Left renal cortex interstitium (tissue), 4 donors: ENCODE results near the gene ODAD3. TPM values are rescaled to one million over a fixed set of nuclear protein-coding genes. Genes with fewer than 3 reads are reported as not detected.
"Not testable (repeated sequence)": the region's sequence is repeated elsewhere in the genome, so short reads cannot be mapped to it uniquely, and the experiment has no call there.

Experiments used
- DNase-seq, 4 donors: peaks; one replicate each; pipeline ENCODE4 v3.0.0-alpha.2; 2013; ENCODE audit warnings: low read depth in 4 of 4, low spot score in 2 of 4, missing footprints in 1 of 4
- polyA plus RNA-seq, 4 donors: library from polyadenylated mRNA; unstranded; fragments of 120-200 nt; gene quantifications; one replicate each; pipeline ENCODE4 v1.2.1, GENCODE V29; 2013; ENCODE audit not compliant: insufficient read length in 4 of 4

Gene ODAD3
- polyA plus RNA-seq, 4 donors = 1.7 to 2.3 (median 2.1) TPM

DNA sequence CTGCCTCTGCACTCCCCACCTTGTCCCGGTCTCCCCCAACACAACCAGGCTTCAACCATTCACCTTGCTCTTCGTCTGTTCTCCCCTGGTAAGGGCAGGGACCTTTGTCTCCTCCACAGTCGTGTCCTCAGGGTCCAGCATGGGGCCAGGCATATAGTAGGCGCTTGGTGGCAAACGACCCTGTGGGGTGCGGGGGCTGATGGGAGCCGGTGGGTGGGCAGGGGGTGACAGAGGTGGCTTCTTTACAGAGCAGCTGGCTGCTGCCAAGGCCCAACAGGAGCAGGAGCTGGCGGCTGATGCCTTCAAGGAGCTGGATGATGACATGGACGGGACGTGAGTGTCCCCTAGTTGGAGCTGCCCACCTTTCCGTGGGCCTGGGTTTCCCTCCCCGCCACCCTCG lies 10.2 kb upstream of the ODAD3 start:
- DNase-seq = no peak

DNA sequence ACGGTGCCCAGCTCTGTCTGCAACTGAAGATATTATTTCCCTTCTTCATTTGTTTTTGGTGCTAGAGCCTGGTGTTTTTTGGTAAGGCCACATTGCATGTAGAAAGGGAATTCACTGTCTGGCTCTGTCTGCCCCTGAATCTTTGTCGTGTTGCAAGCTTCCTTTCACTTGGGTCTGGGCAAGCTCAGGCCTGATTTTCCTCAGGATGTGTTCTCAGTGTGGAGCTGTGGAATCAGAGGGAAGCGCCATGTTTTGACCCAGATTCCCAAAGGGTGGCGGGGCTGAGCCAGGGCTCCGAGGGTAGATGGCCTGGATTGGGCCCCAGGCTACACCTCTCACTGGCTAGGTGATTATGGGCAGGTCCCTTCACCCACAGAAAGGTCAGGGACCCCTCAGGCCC lies 9.1 kb upstream of the ODAD3 start:
- no peak for DNase-seq

DNA sequence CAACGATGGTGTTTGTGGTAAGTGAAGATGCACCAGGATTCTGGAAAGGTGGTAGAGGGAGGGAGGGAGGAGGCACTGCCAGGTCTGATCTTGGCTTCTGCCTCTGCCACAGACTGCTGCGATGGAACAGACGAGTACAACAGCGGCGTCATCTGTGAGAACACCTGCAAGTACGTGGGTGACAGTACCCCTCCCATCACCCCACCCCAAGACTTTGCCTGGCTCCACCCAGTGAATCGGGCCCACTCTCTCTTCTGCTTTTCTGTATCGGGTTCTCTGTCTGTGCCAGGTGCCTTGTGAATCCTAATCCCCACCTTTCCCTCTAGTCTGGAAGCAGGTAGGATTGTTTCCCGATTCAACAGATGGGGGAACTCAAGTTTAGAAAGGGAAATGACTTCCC lies 3.0 kb upstream of the ODAD3 start:
- DNase-seq = no peak

DNA sequence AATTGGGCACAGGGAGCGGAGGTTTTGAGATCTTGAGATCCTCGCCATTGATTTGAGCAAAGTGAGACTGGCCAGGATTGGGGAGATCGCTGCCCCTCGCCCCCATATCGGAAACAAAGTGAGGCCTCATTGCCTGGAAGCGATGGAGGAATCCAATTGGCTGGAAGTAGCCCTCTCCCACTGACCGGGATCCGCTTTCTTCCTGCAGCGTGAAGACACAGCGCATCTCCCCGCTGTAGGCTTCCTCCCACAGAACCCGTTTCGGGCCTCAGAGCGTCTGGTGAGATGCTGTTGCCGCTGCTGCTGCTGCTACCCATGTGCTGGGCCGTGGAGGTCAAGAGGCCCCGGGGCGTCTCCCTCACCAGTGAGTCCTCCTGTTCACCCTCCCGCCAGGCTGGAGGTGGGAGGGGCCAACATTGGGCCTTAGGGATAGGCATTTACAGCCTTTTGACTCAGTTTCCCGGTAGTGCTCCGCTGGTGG lies 952 bp upstream of the ODAD3 start:
- no peak for DNase-seq

DNA sequence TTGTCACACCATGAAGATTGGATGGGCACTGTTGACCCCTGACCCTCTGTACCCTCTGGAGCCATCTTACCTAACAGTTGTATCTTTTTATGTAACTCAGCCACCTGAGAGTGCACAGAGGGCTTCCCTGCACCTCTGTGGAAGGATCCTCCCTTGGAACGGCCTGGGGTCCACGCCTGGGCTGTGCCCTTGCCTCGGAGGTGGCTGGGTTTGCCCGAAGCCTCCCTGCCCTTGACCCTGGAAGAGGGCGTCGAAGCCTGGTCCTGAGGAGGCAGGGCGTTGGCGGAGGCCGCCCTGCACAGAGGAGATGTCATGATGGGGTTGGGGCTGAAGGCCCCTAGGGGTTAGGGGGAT lies 241 bp downstream of the ODAD3 start:
- no peak for DNase-seq

DNA sequence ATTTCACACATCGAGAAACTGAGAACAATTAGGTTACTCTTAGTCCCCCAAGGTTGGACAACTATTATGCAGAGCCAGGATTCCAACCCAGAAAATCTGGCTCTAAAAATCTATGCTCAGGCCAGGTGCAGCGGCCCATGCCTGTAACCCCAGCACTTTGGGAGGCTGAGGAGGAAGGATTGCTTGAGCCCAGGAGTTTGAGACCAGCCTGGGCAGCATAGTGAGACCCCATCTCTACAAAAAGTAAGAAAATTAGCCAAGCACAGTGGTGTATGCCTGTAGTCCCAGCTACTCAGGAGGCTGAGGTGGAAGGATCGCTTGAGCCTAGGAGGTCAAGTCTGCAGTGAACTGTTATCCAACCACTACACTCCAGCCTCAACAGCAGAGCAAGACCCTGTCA lies 1.4 kb downstream of the ODAD3 start:
- not testable (repeated sequence) for DNase-seq

DNA sequence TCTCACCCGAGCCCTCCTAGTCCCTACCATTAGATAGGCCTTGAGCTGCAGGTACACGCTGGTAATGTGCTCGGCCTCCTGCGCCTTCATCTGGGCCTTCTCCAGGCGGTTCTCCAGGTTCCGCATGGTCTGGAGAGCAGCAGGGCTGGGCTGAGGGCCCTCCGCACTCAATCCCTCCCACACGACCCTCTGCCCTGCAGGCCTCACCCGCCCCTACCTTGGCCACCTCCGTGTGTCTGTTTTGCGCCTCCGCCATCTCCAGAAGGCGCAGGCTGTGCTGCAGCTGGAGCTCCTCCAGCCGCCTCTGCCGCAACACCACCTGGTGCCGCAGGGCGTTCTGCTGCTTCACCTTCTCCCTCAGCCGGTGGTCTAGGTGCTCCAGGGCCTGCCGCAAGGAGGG lies 8.3 kb downstream of the ODAD3 start:
- DNase-seq = no peak

DNA sequence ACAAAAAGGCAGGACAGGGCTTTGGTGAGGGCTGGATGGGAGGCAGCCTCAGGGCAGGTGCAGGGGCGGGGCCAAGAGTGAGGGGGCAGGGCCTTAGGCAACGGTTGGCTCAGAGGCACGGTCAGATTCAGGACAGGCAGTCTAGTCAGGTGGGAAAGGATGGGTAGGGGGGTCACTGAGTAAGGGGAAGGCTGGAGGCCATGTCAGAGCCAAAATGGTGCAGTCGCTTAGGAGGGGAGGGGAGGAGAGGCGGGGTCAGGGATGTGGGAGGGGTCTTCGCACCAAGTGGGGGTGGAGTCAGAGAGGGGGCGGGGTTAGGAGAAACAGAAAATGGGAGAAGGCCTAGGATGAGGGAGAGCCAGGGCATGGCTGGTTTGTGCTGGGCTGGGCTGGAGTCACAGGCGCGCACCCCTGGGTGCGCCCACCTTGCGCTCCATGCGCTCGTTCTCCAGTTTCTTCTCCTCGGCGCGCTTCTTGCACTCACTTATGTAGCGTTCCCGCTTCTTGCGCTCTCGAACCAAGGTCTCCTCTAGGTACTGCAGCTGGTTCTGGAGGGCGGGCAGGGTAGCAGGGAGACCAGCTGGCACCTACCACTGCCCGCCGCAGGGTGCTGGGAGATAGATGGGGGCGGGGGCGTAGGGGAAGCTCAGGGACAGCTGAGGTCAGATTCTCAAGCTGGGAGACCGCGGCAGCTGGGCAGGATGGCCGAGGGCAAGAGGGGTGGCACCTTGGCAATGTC lies 9.0 kb downstream of the ODAD3 start:
- DNase-seq = no peak

DNA sequence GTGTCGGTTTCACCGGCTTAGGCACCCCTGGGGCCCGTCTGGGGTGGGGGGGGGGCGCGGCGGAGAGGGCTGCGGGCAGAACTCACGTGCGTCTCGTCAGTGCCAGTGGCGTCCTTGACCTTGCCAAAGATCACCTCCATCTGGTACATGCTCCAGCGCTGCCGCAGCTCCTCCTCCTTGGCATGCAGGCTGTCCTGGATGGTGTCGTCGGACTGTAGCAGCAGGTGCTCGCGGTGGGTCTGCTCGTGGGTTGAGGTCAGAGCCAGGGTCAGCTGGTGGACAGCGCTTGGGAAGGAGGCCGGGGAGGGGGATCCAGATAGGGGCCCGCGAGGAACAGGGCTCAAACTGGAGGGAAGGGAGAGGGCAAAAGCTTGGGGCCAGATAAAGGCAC lies 11.1 kb downstream of the ODAD3 start:
- no peak for DNase-seq

DNA sequence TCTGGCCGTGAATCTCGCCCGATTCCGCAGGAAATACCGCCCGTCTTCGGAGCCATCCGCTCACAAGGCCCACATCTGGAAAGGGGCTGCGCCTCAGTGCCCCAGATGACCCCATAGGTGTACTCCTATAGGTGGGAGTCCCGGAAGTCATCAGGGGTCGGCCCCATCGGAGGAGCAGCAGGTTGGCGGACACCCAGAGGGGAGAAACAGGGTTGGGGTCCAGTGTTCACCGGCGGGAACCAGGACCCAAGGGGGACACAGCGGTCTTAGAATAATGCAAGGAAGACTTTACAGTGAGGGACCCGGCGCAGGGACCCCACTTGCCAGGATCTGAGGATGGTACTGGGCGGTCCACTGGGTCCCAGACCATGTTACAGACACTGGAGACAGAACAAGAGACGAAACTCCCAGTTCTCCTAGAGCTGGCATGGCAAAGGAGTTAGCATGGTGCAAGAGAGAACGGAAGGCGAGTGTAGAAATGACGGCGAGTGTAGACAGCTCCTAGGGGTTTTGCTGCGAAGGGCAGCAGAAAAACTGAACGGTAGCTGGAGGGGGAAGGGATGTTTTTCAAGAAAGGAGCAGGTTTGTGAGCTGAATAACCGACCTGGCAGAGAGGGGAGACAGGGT lies 11.6 kb downstream of the ODAD3 start:
- DNase-seq = no peak

DNA sequence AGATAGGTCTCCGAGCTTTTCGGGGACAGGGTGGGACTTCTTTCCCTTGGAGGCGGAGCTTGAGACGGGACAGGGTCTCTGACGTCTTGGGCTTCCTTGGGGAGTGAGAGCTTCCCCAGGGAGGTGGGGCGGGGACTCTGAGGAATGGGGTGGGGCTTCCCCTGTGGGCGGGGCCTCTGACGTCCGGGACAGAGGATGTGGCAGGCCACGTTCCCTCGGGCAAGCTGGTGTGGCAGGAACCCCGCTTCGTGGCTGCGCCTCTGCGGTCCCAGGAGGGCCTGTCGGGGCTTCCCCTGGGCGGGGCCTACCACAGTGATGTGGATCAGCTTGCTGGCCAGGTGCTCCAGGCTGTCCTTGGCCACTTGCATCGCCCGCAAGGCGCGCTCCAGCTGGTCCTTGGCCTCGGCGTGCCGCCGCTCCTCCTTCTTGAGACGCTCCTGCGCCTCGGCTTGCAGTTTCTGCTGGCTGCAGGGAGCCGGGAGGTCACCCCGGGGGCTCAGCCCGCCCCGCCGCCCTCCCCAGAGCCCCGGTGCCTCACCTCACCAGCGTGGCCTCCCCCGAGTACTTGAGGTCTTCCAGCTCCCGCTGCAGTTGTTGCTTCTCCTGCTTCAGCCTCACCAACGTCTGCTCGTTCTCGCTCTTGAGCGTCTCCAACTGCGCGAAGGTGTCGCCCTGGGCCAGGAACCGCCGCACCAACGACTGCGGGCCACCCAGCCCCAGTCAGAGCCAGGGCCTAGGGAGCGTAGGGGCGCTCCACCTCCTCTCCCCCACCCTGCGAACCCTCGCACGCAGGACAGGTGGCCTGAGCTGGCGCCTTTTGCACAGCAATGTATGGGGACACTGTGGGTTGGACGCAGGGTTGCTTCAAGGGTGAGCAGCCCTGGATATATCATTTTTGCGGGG lies 12.5 kb downstream of the ODAD3 start:
- no peak for DNase-seq

DNA sequence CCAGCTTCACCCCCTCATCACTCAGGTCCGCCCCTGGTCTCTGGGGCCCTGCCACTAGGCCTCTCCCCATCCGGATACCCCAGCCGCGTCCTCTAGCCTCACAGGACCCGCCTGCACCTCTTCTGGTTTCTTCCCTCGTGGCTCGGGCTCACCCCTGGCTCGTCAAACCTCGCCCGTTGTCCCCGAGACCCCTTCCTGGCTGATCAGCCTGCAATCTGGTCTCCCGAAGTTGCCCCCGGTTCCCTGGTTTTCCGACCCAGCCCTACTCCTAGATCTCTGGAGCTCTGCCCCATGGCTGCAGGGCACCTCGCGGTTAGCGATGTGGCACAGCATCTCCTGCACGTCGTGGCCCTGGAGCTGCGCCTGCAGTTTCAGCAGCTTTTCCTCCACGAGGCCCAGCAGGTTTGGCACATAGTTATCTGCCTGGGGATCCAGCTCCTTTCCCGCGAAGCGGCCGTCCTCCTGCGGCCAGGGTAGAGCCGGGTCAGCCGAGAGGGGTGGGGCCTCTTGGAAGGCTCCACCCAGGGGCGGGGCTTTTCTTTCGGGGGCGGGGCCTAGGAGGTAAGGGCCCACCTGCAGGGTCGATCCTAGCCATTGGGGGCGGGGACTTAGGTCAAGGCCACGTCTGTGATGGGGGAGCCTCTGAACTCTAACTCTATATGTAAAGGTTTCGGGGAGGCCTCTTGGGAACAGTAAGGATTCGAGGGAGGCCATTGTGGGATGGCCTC lies 13.4 kb downstream of the ODAD3 start:
- DNase-seq = no peak

DNA sequence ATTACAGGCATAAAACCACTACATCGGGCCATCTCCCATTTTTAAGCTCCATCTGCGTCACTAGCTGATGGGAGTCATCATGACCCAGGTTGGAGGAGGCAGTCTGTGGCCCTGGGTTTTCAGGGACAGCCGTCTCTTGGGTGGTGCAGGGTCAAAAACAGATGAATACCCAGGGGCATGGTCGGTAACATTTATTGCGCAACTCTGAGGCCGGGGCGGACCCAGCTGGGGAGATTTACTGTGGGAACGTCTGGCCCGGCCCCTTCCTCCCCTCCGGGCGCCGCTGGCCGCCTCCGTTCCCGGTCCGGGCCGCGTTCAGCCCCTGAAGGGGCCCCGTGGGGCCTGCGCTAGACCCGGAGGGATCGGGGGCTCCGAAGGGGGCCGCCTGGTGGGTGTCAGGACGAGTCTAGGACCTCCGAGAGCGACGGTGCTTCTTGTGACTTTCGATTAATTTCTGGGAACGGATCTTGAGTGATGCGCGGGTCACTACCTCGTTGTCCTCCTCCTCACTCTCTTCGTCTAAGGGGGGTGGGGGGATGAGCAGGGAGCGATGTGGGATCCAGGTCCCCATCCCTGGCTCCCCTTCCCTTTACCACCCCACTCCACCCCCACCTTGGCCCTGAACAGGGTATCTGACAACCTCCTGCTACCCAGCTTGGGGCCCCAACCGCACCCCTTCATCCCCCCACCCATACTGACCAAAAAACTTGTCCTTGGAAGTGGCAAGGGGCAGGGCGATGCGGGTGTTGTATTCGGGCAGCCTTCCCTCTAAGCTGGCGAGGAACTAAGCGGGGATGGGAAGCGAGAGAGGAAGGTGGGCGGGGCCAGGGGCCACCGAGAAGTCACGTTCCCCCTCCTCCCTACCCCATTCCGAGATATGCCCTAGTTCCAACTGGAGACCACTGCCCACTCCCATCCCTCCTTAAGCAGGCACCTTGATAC lies 14.2 kb downstream of the ODAD3 start:
- DNase-seq = no peak

DNA sequence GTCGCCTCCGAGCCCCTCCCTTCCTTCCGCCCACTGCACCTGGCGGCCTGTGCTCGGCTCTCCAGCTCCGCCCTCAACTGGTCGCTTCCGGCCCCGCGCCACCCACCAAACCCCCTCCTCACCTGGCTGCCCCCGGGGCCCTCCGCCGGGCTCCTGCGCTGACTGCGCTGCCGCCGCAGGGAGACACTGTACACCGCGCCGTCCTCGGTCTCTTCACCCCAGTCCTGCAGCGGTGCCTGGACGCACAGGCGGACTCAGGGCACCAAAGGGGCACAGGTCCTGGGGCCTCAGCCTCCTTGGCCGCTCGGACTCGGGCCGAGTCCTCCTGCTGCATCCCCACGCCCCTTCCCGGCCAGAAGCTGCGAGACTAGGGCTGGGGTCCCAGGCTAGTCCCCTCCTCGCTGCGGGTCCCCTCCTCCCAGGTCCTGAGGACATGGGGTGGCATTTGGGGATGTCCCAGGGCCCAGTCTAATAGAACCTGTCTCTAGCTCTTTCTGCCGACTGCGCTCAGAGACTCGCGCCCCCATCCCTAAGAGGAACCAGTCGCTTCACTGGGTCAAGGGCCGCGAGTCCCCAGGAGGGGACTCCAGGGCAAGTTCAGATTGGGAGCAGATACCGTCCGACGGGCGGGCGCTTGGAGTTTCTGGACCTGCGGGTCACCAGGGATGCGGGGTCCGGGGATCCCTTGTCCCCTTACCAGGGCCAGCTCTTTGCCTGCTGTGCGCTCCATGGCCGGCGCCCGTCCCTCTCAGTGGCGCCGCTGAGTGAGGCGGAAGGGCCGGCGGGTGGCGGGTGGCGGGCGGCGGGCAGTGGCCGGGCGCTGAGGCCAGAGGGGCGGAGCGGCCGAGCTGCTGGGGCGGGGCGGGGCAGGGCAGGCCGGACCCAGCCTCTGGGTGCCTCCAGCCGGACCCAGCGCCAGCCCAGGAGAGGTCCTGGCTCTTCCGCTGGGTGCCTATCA lies 16.1 kb downstream of the ODAD3 start, which contains the start of gene RGL3:
Gene RGL3 (minus strand): TSS at position 766 of the 958 bp plus-strand sequence. CDS start 36 bp downstream, at position 730.
- no peak for DNase-seq

DNA sequence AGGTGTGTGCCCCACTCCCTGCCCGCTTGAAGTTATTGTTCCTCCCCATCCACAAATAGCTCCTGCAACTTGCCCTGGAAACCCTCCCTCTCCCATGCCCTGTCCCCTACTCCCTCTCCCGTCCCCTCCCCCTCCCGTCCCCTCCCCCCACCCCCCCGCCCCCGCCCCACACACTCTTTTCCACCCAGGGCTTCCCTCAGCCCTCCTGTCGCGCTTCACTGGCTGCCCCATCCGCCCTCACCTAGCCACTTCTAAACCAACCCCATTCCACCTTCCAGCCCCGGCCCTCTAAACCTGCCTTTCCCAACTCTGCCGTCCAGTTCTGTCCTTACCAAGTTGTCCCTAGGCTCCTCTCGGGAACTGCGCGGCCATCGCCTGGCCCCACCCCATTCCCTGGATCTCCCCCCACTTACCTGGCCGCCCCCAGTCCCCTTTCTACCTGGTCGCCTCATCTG lies 16.8 kb downstream of the ODAD3 start:
- DNase-seq = no peak

DNA sequence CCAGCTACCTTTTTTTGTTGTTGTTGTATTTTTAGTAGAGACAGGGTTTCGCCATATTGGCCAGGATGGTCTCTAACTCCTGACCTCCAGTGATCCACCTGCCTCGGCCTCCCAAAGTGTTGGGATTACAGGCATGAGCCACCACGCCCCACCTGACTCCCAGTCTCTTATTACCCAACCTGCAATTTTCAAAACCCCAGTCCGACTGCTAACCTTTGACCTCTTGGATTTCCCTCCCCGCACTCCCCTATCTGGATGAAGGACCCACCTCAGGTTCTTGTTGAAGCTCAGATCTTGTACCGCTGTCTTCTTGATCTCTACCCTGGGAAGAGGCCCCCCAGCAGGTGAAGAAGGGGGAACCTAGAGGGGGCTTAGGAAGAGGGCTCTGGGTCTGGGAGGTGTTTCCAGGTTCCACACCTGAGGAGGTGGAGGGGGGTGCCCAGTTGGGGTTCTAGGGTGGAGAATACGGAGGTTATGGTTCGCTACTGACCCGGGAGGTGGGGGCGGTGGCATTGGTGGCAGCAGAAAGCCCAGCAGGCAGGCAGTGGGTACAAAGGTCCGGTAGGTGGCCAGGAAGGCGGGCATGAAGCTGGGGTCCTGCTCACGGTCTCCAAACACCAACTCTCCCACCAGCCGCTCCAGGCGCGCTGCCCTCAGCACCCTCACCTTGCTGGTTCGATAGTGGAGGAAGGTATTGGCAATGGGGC lies 18.4 kb downstream of the ODAD3 start:
- no peak for DNase-seq

DNA sequence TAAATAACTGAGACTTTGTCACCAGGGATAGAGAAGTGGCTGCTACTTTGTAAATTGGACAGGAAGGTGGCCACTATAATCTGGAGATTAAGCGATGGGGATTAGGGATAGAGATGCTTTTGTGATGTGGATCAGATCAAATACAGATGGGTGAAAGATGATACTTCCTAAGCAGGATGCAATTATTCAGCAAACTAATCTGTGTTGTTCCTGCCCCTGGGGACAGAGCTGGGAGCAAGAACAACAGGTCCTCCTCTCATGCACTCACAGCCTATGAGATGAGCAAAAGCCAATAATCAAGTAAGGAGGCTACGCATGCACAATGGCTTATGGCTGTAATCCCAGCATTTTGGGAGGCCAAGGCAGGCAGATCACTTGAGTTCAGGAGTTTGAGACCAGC lies 20.4 kb downstream of the ODAD3 start:
- DNase-seq = no peak

DNA sequence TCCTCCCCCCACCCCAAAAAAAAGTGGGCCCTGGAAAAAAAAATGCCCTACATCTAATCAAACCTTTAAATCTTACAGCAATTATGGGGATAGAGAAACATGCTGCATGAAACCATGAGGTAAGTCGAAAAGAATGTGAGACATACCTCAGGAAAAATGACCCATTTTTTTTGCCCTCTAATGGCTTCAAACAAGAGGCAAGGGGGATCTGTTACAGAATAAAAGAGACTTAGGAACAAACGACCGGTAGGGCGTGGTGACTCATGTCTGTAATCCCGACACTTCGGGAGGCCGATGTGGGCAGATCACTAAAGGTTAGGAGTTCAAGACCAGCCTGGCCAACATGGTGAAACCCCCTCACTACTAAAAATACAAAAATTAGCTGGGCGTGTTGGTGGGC lies 24.2 kb downstream of the ODAD3 start:
- no peak for DNase-seq
